Anterior cingulate cortex (tissue), 58 donors: ENCODE measurements around the gene MCF2L2.
"Not testable (repeated sequence)": the region's sequence is repeated elsewhere in the genome, so short reads cannot be mapped to it uniquely, and the experiment has no call there.

Experiments used
- DNase-seq, 58 donors: peaks; one replicate each; lab custom pipeline; 2025; lab: John Stamatoyannopoulos, UW

The MCF2L2 gene

DNA sequence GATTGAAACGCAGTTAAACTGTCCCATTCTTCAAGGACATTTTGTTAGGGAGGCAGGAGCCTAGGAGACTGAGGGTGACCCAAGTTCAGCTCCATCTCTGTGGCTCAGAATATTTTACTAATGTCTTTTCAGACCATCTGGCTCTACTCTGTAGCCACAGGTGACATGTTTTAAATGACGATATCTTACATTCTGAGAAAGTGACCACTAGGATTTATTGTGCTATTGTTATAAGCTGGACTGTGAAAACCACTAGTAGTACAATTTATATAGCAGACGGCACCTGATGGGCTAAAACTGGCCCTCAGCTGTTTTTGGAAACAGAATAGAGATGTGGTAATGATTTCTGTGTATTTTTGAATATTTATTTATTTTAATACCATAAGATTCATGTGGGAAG is 55.5 kb downstream of the MCF2L2 start:
- no peak for DNase-seq

DNA sequence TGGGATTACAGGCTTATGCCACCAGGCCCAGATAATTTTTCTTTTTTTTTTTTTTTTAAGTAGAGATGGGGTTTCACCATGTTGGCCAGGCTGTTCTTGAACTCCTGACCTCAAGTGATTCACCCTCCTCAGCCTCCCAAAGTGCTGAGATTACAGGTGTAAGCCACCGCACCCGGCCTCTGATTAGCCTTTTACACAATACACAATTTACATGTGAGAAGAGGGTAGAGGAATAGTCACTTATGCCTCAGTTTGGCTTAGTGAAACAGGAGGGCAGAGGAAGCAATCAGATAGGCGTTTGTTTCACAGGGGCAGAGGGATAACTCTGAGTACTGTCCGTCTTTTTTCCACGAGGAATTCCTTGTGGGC is 56.8 kb downstream of the MCF2L2 start:
- not testable (repeated sequence) for DNase-seq

DNA sequence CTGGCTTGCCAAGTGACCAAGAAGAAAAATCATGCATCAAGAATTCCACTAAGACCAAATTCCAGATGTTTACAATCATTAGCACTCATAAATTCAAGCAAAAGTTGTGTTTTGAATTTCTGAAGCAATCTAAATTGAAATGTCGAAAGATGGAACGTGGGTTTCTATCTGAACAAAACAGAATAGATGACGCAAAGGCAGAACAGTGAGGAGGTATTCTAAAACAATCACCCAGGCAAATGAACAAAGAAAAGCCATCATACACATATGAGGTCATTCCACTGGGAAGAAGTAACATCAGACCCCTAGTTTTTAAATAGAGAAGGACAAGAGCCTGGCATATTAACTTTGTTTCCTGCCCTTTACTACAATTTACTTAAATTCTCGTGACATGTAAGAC is 58.0 kb downstream of the MCF2L2 start:
- DNase-seq = no peak

DNA sequence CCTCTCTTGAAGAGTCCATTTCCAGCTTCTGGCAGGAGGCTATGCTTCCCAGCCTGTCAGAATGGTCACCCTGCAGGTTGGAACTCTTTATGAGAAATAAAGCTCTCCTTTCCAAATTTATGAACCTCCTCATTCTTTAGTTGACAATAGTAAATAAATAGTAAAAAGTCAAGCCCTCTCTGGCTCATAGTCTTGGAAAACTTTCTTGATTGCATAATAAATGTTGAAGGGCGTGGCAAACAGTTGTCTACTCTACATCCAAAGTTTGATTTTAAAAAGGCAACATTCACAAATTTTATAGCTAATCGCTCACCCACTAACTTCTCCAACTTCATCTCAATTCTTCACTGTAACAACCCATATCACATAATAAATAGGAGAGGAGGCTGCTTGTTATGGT is 58.8 kb downstream of the MCF2L2 start:
- no peak for DNase-seq

DNA sequence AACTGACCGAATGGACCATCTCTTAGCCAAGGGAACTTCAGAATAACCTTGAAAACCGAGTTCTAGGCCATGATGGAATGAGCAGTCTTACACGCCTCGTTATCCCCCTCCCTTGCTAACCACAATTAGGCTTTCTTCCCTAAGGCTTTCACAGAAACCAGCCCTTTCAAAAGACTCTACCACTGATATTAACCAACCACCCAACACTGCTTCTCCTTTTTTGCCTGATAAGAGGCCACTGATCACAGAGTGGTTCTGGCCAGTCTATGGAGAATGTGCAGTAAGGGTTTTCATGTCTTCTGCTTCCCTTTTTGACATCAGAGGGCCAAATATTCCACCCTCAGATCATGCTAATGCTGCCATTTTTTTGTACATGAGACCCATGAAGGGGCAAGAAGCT is 59.3 kb downstream of the MCF2L2 start:
- peak in 1 of 58 donors; percentile 14 for DNase-seq

DNA sequence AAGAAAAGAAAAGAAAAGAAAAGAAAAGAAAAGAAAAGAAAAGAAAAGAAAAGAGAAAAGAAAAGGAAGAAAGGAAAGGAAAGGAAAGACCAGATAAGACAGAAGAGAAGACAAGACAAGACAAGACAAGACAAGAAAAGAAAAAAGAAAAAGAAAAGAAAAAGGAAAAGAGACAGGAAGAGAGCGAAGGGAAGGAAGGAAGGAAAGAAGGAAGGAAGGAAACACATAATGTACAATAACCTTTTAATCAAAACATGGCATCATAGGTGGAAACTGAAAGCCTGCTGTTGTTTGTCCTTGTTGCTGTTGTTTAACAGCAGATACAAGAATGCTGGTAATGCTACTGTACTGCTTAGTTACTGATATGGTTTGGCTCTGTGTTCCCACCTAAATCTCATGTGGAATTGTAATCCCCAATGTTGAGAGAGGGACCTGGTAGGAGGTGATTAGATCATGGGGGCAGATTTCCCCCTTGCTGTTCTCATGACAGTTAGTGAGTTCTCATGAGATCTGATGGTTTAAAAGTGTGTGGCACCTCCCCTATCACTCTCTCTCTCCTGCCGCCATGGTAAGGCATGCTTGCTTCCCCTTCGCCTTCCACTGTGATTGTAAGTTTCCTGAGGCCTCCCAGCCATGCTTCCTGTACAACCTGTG is 67.3 kb downstream of the MCF2L2 start:
- no peak for DNase-seq

DNA sequence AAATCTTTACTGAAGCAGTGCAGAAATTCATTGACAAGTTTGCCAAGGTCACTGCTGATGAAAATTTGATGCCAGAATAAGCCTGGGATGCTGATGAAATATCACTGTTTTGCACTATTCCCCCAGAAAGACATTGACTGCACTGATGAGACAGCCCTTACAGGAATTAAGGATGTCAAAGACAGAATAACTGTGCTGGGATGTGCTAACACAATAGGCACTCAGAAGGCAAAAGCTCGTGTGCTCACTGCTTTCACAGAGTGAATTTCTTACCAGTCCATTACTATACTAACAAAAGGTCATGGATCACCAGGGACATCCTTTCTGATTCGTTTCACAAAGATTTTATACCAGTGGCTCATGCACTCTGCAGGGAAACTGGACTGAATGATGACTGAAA is 69.4 kb downstream of the MCF2L2 start:
- DNase-seq = no peak

DNA sequence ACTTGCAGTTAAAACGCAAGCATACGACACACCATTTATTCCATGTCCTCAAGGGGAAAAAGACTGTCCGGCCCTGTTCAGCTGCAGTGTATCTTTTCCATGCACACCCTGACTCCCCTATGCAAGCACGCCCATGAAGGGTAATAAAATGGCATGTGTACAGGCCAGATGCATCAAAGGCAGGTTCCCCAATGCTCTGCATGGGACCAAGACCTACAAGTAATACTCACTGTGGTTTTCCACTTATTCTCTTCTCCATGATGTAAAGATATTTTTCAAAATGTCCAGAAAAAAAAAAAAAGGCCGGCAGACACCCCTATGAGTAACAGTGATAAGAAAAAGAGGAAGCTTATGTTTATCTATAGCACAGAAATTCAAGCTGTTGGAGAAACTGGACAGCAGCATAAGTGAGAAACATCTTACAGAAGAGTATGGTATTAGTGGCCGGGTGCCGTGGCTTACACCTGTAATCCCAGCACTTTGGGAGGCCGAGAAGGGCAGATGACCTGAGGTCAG is 70.8 kb downstream of the MCF2L2 start:
- no peak for DNase-seq

DNA sequence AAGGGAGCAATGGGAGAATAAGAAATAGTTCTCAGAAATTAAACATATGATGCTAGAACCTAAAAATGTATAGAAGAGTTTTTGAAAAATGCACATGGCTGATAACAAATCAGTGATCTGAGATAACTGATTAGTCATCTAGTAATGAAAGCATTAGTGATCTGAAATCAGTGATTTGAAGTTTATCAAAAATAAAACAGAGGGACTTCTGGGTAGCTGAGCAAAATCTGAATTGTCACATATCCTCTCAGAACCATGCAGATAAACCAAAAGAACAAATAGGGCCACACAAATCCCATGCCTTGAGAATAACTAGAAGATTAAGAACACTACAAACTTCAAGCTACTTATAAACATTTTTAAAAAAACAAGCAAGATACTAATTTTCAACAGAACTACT is 71.5 kb downstream of the MCF2L2 start:
- DNase-seq = no peak

DNA sequence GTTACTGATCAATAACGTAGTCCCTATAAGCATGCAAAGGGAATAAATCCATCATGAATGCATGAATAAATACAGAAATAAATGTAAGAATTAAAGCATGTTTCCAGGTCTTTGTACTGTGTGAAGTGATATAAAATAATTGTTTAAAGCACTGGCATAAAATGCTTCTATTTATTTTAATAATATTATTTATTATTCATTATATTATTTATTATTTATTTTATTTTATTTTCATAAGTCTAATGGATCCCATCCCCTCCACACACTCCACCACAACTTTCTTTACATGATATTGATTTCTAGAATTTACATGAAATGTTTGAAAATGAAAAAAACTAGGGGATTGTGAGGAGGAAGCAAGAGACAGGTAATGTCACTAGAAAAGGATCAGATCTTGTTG is 73.5 kb downstream of the MCF2L2 start:
- DNase-seq = no peak

DNA sequence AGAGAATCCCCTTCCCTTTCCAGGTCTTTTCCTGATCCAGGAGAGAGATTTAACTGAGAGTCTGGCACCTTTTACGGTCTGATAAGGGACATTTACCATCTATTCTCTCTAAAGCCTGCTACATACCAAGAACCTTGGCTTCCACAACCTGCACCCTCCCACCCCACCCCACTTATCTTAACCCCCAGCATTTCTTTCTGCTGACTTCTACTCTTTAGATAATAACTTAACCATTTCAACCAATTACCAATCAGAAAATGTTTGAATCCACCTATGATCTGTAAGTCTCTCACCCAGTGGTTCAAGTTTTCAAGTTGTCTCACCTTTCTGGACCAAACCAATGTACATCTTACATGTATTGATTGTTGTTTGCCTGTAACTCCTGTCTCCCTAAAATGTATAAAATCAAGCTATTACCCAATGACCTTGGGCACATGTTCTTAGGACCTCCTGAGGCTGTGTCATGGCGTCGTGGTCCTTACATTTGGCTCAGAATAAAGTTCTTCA is 74.0 kb downstream of the MCF2L2 start:
- no peak for DNase-seq

DNA sequence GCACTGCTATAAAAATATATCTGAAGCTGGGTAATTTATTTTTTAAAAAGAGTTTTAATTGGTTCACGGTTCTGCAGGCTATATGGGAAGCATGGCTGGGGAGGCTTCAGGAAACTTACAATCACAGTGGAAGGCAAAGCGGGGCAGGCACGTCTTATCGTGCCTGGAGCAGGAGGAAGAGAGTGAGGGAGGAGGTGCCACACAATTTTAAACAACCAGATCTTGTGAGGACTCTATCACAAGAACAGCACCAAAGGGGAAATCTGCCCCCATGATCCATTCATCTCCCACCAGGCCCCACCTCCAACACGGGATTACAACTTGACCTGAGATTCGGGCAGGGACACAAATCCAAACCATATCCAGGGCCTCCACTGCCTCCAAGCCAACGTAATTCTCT is 75.0 kb downstream of the MCF2L2 start:
- no peak for DNase-seq

DNA sequence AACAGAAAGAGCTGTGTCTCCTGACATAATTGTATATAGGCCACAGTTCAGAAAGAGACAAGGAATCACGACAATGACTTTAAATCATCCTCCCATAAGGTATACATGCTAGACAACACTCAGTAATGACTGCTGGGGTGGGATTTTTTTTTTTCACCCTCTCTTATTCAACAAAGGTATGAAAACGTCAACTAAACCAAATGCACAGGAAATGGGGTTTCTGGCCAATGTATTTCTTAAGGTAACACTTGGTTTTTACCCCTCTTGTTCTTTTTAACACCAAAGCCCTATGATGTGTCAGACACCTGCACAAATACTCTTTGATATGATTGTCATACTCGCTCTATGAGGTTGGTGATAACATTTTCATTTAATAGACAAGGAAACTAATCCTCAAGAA is 78.3 kb downstream of the MCF2L2 start:
- DNase-seq = no peak

DNA sequence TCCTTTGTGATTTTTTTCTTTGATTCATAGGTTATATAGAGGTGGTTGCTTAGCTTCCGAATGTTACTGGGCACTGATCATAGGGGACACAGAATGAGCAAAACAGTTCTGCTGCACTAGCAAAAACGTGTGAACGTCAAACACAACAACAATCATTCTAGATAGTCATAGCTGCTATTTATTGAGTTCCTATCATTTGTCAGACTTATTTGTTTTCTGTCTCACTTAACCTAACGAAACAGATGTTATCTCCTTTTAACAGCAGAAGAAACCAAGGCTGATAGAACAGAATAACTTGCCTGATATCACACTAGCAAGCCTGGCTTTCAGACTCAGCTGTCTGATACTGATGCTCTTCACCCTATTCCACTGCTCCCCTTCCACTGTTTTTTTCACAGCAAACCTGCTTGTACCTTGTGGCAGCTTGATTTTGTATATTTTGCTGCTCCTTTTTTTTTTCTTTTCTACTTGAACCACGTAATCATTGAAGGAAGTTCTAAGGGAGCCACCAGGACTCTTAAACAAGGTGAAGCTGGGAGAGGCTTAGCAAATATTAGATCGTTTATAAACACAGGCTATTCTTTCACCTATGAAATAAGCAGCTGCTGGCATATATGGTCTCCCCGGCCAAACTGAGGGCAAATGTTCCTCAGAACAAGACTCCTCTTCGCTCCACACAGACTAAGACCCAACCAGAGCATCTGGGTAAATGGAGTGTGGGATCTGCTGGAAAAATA is 78.8 kb downstream of the MCF2L2 start:
- DNase-seq = no peak

DNA sequence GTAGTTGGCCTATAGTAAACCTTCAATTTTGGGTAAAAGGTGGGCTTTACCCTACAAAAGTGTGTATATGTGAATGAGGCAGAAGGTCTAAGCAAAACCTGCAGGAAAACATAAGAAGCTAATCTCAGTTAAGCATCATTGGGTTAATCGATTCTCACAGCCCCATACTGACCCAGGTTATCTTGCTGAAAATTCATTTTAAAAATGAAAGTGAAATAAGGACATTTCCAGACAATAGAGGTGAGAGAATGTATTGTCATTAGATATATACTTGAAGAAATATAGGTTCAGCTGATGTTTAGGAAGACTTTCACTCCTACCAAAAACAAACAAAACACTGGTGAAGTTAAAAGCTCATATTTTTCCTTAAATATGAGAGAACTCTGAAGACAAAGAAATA is 85.6 kb downstream of the MCF2L2 start:
- no peak for DNase-seq

DNA sequence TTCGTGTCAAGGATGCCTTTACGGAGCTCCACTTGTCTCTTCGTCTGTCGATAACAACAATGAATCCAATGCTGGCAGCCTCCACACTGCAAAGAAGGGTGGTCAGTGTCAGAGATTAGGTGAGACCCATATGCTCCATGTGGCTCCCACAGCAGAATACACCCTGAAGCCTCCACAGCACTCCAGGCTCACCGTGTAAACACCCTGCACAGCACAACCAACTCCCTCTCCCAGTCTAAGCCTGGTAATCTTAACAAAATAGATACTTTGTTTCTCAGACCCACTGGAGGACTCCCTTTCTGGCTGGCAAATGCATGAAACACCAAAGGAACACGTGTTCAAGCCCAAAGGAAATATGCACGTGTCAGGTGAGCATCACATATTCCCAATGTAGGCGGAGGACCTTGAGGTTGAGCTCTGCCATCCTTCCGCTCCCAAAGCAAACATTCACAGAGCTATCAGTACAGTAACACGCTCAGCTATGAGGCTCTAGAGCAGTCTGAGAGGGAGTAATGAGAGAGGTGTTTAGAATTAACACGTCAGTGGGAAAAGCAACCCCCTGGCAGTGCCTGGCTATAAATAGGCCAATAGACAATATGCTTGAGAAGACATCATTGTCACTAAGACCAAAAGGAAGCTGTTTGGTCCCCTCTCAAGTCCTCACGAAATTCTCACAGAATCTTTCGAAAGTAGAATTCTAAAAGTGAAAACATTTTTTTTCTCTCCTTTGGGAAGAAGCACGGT is 86.7 kb downstream of the MCF2L2 start:
- DNase-seq = no peak

DNA sequence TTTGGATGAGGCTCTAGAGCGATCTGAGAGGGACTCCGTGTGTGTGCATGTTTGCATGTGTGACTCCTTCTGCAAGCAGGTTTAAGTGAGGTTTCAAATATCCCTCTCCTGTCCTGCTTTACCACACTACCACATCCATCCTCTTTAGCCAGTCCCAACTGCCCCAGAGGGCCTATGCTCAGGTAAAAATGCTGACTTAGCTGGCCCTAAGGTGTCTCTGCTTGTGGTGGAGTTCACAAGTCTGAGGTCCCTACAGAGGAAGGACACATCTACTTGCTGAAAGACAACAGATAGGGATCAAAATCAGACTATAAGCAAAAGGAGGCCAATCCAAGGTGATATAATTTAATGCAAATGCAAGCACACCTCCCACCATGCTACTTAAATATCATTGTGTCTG is 88.2 kb downstream of the MCF2L2 start:
- no peak for DNase-seq

DNA sequence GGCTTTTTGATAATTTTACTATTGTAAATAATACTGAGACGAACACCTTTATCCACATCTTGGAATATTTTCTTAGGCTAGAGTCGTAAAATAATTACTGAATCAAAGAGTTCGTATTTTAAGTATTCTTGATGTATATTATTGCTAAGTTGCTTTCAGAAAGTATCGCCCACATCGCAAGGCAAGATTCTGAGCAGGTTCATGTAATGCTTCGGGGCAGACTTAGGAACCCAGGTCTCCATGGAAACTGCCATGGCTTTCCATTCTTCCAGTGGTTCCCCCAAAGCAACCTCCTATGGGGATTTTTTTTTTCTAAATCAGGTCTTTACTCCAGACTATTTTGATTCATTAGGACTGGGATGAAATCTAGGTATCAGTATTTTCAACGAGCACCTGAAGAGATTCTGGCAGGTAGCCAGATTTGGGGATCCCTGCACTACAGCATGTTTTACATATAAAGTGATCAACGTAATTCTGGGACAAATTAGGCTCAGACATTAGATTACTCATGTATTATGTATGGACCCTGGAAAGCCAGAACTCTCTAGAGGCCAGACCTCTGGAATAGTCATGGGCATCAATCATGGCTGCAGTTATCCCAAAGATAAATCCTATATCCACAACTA is 88.8 kb downstream of the MCF2L2 start:
- DNase-seq = no peak

DNA sequence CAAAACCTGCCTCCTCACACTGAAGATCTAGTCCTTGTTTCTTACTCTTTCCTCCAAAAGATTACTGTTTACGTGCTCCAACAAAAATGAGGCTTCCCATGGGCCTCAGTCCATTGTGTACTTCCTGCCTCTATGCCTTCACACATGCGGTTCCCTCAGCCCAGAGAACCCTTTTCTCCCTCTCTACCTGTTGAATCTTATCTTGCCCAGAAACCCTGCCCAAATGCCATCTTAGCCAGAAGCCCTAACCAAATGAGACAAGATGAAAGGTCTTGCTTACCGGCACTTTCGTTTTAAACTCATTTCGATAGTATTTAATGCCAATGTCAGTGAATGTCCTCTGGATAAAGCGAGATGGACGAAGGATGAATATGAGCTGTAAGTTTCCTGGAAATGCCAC is 89.9 kb downstream of the MCF2L2 start:
- DNase-seq = no peak

DNA sequence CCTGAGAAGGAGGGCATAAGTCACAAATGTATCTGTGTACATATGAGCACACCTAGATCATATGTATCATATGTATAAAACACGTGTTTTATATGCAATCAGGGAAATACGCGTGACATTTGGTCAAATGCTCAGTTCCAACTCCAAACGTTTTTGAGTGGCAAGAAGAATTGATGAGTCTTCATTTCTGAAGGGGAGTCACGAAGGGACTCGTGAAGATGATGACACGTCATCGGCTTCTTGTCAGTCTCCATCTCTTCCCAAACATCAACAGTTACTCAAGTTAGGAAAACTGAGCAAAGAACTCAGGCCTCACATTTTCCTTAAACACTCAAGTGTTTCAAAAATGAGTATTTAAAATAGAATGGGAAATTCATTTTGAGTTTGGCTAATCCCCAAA is 95.9 kb downstream of the MCF2L2 start:
- DNase-seq = no peak

DNA sequence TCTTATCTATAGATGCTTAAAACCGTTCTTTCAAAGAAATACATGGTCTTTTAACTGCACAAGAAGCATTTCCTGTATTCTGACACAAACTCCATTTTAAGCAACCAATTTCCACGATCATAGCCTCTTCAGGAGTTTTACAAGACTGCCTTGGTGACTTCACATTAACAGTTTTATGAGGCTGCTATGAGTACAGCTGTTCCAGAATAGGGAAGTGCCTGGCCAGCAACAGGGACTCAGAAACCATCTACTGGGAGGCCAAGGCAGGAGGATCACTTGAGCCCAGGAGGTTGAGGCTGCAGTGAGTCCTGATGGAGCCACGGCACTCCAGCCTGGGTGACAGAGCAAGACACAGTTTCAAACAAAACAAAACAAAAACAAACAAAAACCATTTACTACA is 96.9 kb downstream of the MCF2L2 start:
- DNase-seq = peak in 1 of 58 donors; percentile 0
